BLaER1 treated with 17β-estradiol and CSF1 and Interleukin-3, amounts not matched to agents 10 nM and 100 nM (cell line): ENCODE results near the gene DGKB.
A peak's percentile ranks its signal among the peaks of the same experiment; 100 is the strongest.

ENCODE experiments used
- H3K27ac ChIP-seq, 11 experiments: shearing (Covaris generic); formaldehyde crosslinking; 2 replicates each; pipeline ENCODE4 v1.8.1; 2022
- H3K27me3 ChIP-seq, 11 experiments: shearing (Covaris generic); formaldehyde crosslinking; 2 replicates each; pipeline ENCODE4 v1.8.1; 2022
- H3K36me3 ChIP-seq, 11 experiments: shearing (Covaris generic); formaldehyde crosslinking; 2 replicates each; pipeline ENCODE4 v1.8.1; 2022
- H3K4me1 ChIP-seq, 10 experiments: shearing (Covaris generic); formaldehyde crosslinking; 2 replicates each; pipeline ENCODE4 v1.8.1; 2022
- H3K4me2 ChIP-seq, 11 experiments: shearing (Covaris generic); formaldehyde crosslinking; 2 replicates each; pipeline ENCODE4 v1.8.1; 2022
- H3K4me3 ChIP-seq, 10 experiments: shearing (Covaris generic); formaldehyde crosslinking; 2 replicates each; pipeline ENCODE4 v1.8.1; 2022
- H3K9ac ChIP-seq, 11 experiments: shearing (Covaris generic); formaldehyde crosslinking; 2 replicates each; pipeline ENCODE4 v1.8.1; 2022
- H3K9me3 ChIP-seq, 11 experiments: shearing (Covaris generic); formaldehyde crosslinking; replicated peaks in 1 of 11; 2 replicates each; pipeline ENCODE4 v1.8.1; 2022
- H4K20me1 ChIP-seq, 11 experiments: shearing (Covaris generic); formaldehyde crosslinking; 2 replicates each; pipeline ENCODE4 v1.8.1; 2022
- Cebpa-rat ChIP-seq, 11 experiments: shearing (Covaris generic); IDR thresholded peaks; 2 replicates each; pipeline ENCODE4 v1.8.1; 2022

DGKB gene

GRCh38 chr7:14690486-14690885 lies 212.1 kb downstream of the DGKB start:
- no peak overlapping the region for H3K4me3 ChIP-seq
- H3K9me3 ChIP-seq = no peaks in the 10 kb centered on the region
- H3K27ac ChIP-seq = peak overlapping the region in 2 of 11 experiments; percentile 30 to 62; a peak in 4 of 22 replicates
- no peaks in the 10 kb centered on the region for H4K20me1 ChIP-seq
- no peak overlapping the region for H3K9ac ChIP-seq
- H3K27me3 ChIP-seq = no peaks in the 10 kb centered on the region
- peaks cover 0 to 33% (median 10%) of the 10 kb centered on the region in 10 experiments; a peak in 11 of 20 replicates for H3K4me1 ChIP-seq
- H3K36me3 ChIP-seq = no peaks in the 10 kb centered on the region
- H3K4me2 ChIP-seq = peak overlapping the region in 7 of 11 experiments; percentile 17 to 84 (median 54); a peak in 12 of 22 replicates
- no peak for TF ChIP-seq Cebpa-rat (IDR thresholded peaks at IDR 0.05)

DNA sequence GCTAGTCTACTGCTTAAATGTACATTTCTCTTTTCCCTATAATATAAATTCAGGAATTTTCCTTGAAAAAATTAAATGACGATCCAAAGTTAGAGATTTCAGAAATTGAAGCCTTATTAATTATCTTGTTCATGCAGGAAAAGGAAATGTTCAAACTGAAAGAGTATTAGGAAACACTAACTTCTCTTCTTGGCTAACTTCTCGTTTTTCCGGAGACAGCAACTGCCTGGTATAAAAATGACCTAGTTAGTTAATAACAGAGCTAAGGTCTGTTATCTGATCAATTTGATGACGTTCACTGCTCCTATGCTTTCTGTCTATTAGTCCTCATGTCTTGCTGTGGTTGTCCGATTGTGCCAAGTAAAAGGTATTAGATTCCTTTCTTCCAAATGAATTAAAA lies 212.5 kb downstream of the DGKB start:
- no peaks in the 10 kb centered on the region for H4K20me1 ChIP-seq
- H3K9me3 ChIP-seq = no peaks in the 10 kb centered on the region
- no peak for TF ChIP-seq Cebpa-rat (IDR thresholded peaks at IDR 0.05)
- H3K36me3 ChIP-seq = no peaks in the 10 kb centered on the region
- H3K27ac ChIP-seq = peak overlapping the region in 3 of 11 experiments; percentile 35 to 62 (median 47); a peak in 5 of 22 replicates
- H3K27me3 ChIP-seq = no peaks in the 10 kb centered on the region
- no peak overlapping the region for H3K4me3 ChIP-seq
- no peak overlapping the region for H3K9ac ChIP-seq
- peaks cover 0 to 33% (median 10%) of the 10 kb centered on the region in 10 experiments; a peak in 11 of 20 replicates for H3K4me1 ChIP-seq
- H3K4me2 ChIP-seq = peak overlapping the region in 7 of 11 experiments; percentile 17 to 84 (median 54); a peak in 12 of 22 replicates

GRCh38 chr7:14688208-14688607 lies 214.3 kb downstream of the DGKB start:
- Histone ChIP-seq H3K9ac (no peak overlapping the region), H3K9me3 (no peaks in the 10 kb centered on the region), H3K36me3 (no peaks in the 10 kb centered on the region), H3K27ac (no peak overlapping the region), H3K4me3 (no peak overlapping the region), H4K20me1 (no peaks in the 10 kb centered on the region), H3K4me2 (no peak overlapping the region; a peak in 1 of 22 replicates), H3K27me3 (no peaks in the 10 kb centered on the region), H3K4me1 (peaks cover 0 to 33% (median 10%) of the 10 kb centered on the region in 10 experiments; a peak in 11 of 20 replicates)
- TF ChIP-seq Cebpa-rat (IDR thresholded peaks at IDR 0.05) = no peak

DNA sequence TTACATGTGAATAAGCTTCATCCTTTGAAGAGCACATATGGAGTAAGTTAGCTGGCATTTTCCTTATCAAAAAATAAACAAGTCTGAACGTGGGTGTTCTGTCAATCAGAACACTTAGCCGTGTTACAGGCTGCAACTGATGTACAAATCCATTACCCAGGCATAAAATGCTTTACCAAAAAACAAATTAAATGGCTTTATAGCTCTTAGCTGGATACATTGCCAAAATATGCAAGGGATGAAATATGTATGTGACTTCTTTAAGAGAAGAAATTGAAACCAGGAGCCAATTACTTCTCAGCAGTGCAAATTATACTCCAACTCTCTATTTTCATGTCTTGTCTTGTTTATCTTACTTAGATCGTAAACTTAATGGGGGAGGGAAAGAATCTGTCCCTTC lies 214.8 kb downstream of the DGKB start:
- Histone ChIP-seq H3K27ac (no peak overlapping the region), H3K4me3 (no peak overlapping the region), H3K4me1 (peaks cover 0 to 33% (median 10%) of the 10 kb centered on the region in 10 experiments; a peak in 11 of 20 replicates), H3K36me3 (no peaks in the 10 kb centered on the region), H3K27me3 (no peaks in the 10 kb centered on the region), H3K9me3 (no peaks in the 10 kb centered on the region), H3K4me2 (no peak overlapping the region), H3K9ac (no peak overlapping the region), H4K20me1 (no peaks in the 10 kb centered on the region)
- no peak for TF ChIP-seq Cebpa-rat (IDR thresholded peaks at IDR 0.05)

- Histone ChIP-seq H3K4me2 (no peak overlapping the region), H3K27me3 (no peaks in the 10 kb centered on the region), H3K4me1 (peaks cover 0 to 33% (median 10%) of the 10 kb centered on the region in 10 experiments; a peak in 11 of 20 replicates), H3K9me3 (no peaks in the 10 kb centered on the region), H4K20me1 (no peaks in the 10 kb centered on the region), H3K9ac (no peak overlapping the region), H3K36me3 (no peaks in the 10 kb centered on the region), H3K4me3 (no peak overlapping the region), H3K27ac (no peak overlapping the region)
- no peak for TF ChIP-seq Cebpa-rat (IDR thresholded peaks at IDR 0.05)
These were observed 215.3 kb downstream of the DGKB start for GRCh38 chr7:14687241-14687640.

DNA sequence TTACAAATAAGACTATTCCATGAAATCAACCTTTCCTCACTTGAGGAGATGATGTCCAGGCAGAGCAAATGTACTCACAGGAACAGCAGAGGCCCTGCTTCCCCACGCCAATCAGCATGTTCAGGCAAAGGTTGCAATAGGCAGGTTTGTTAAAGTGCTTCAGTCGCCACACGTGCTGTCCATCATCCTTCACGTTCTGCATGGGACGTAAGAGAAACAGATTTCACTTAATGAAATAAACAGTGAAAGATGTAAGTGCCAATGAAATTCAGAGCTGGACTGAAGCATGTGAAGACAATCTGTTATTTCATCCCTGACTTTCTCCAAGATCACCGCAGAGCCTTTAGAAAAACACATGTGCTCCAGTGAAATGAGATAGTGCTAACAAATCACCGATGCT lies 217.4 kb downstream of the DGKB start:
- Histone ChIP-seq H3K27me3 (no peaks in the 10 kb centered on the region), H3K9me3 (no peaks in the 10 kb centered on the region), H3K9ac (no peak overlapping the region), H3K4me2 (no peak overlapping the region), H3K36me3 (no peaks in the 10 kb centered on the region), H4K20me1 (no peaks in the 10 kb centered on the region), H3K4me3 (no peak overlapping the region), H3K27ac (no peak overlapping the region), H3K4me1 (peaks cover 0 to 21% (median 6%) of the 10 kb centered on the region in 10 experiments; a peak in 11 of 20 replicates)
- no peak for TF ChIP-seq Cebpa-rat (IDR thresholded peaks at IDR 0.05)

GRCh38 chr7:14682910-14683465 lies 219.6 kb downstream of the DGKB start:
- Histone ChIP-seq H3K4me3 (no peak overlapping the region), H3K27ac (no peak overlapping the region), H3K27me3 (no peaks in the 10 kb centered on the region), H3K36me3 (no peaks in the 10 kb centered on the region), H3K9me3 (no peaks in the 10 kb centered on the region), H3K4me1 (peaks cover 0 to 4% (median 0%) of the 10 kb centered on the region in 10 experiments; a peak in 3 of 20 replicates), H3K4me2 (no peak overlapping the region), H3K9ac (no peak overlapping the region), H4K20me1 (no peaks in the 10 kb centered on the region)
- no peak for TF ChIP-seq Cebpa-rat (IDR thresholded peaks at IDR 0.05)

DNA sequence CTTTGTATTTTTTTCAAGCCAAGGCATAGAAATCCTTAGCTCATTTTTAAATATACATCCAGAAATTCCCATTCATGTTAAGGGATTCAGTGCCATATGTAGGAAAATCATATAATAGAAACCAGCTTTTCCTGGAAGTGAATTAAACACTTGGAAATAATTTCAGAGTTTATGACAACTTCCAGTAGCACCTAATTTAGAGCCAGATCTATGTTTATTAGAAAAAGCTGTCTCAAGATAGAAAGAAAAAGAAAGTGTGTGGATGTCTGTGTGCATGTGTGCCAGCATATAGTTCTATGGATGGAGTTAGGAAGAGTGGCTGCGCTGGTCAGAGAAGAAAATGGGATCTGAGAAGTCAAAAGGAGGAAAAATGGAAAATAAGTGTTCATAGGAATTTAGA lies 225.7 kb downstream of the DGKB start:
- Histone ChIP-seq H3K27me3 (no peaks in the 10 kb centered on the region), H3K9me3 (no peaks in the 10 kb centered on the region)

GRCh38 chr7:14673202-14673601 lies 229.3 kb downstream of the DGKB start:
- no peaks in the 10 kb centered on the region for H3K9me3 ChIP-seq
- H3K4me2 ChIP-seq = no peak overlapping the region
- H4K20me1 ChIP-seq = no peaks in the 10 kb centered on the region
- no peaks in the 10 kb centered on the region for H3K36me3 ChIP-seq
- no peak overlapping the region for H3K4me3 ChIP-seq
- no peak for TF ChIP-seq Cebpa-rat (IDR thresholded peaks at IDR 0.05)
- H3K9ac ChIP-seq = no peak overlapping the region
- no peak overlapping the region for H3K27ac ChIP-seq
- H3K4me1 ChIP-seq = no peaks in the 10 kb centered on the region
- H3K27me3 ChIP-seq = no peaks in the 10 kb centered on the region

More for the DNA sequence above, 225.7 kb downstream of the DGKB start:
- no peak overlapping the region for H3K9ac ChIP-seq
- no peaks in the 10 kb centered on the region for H3K4me1 ChIP-seq
- H3K4me3 ChIP-seq = no peak overlapping the region
- H3K36me3 ChIP-seq = no peaks in the 10 kb centered on the region
- H3K4me2 ChIP-seq = no peak overlapping the region
- no peak overlapping the region for H3K27ac ChIP-seq
- no peak for TF ChIP-seq Cebpa-rat (IDR thresholded peaks at IDR 0.05)
- no peaks in the 10 kb centered on the region for H4K20me1 ChIP-seq

DNA sequence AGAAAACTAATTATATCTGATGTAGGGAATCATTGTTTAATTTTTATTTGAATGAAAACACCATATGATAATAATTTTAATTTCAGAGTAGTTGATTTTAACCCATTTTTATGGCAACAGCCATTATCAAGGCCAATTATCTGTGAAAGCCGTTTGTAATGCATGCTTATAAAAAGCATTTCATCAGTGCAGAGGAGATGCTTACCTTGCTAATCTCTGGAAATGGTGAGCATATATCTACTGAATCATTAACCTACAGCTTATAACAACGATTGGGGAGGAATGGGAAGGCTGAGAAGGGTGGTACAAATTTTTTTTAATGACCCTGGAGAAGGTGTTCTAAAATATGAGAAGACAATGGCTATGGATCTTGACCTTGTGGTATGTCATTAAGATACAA lies 235.6 kb downstream of the DGKB start:
- Histone ChIP-seq H3K4me1 (no peaks in the 10 kb centered on the region), H4K20me1 (no peaks in the 10 kb centered on the region), H3K27ac (no peak overlapping the region), H3K27me3 (no peaks in the 10 kb centered on the region), H3K9ac (no peak overlapping the region), H3K4me3 (no peak overlapping the region), H3K4me2 (no peak overlapping the region), H3K9me3 (no peaks in the 10 kb centered on the region), H3K36me3 (no peaks in the 10 kb centered on the region)
- TF ChIP-seq Cebpa-rat (IDR thresholded peaks at IDR 0.05) = no peak
